ENCODE measurements around the gene SPATA20. TPM values are rescaled to one million over a fixed set of nuclear protein-coding genes. Genes with fewer than 3 reads are reported as not detected.

The SPATA20 gene
- total and polyA plus RNA-seq, 9 donors, result 24.4 to 37.6 (median 32.5) TPM

GRCh38 chr17:50519141-50519834 is 27.7 kb upstream of the SPATA20 start:
- WGBS (ENCODE audit: insufficient coverage), result no CpG with 5 or more reads among the region's 8 CpGs
- DNase-seq, result no peak

DNA sequence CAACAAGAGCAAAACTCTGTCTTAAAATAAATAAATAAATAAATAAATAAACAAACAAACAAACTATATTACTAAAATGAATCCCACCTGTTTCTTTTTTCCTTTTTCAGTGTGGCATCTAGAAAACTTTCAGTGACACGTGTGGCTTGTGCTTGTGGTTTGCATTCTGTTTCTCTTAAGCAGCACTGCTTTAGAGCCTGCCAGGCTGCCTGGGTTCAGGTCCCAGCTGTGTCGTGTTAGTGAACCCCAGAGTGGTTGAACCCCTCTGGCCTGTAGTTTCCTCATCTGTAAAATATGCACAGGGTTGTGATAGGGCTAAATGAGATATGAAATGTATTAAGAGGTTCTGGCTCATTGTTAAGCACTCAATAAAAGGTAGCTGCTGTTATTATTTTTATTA is 26.5 kb upstream of the SPATA20 start:
- H3K9me3 ChIP-seq (replicated peaks; ENCODE audit: control insufficient read depth, low read depth, low read length), result no peaks in the 10 kb centered on the region
- no peaks in the 10 kb centered on the region for H3K27me3 ChIP-seq (ENCODE audit: control insufficient read depth, insufficient read depth, low read length)
- WGBS (ENCODE audit: insufficient coverage), result no CpG with 5 or more reads among the region's 2 CpGs
- H3K27ac ChIP-seq (ENCODE audit: low read length), result no peak overlapping the region
- H3K36me3 ChIP-seq (ENCODE audit: control insufficient read depth, insufficient read depth, low read length), result no peaks in the 10 kb centered on the region
- DNase-seq, result no peak
- H3K4me3 ChIP-seq (ENCODE audit: low read length), result no peak overlapping the region
- peaks cover 13% of the 10 kb centered on the region for H3K4me1 ChIP-seq (ENCODE audit: control insufficient read depth, insufficient read depth, low read length)

More at GRCh38 chr17:50519141-50519834, 27.7 kb upstream of the SPATA20 start:
- Histone ChIP-seq H3K27ac (ENCODE audit: low read length) (no peak overlapping the region), H3K4me1 (ENCODE audit: control insufficient read depth, insufficient read depth, low read length) (peaks cover 13% of the 10 kb centered on the region), H3K27me3 (ENCODE audit: control insufficient read depth, insufficient read depth, low read length) (no peaks in the 10 kb centered on the region), H3K9me3 (replicated peaks; ENCODE audit: control insufficient read depth, low read depth, low read length) (no peaks in the 10 kb centered on the region), H3K4me3 (ENCODE audit: low read length) (no peak overlapping the region), H3K36me3 (ENCODE audit: control insufficient read depth, insufficient read depth, low read length) (no peaks in the 10 kb centered on the region)

DNA sequence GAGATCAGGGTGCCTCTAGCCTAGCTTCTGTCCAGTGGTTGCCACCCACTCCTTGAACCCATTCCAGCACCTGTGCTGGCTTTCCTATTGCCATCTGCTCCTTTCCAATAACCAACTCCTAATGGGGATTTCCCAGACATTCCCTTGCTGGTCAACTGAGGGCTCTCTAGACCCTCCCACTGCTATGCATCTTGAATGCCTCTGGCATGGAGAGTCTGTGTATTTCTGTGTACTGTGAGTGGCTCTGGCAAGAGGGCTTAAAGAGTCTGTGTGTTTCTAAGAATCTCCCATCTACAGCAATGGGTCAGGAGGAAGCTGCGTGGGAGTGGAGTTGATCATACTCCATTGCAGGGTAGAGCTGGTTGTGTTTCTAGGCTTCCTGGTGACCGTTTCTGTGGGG is 25.5 kb upstream of the SPATA20 start:
- H3K36me3 ChIP-seq (ENCODE audit: control insufficient read depth, insufficient read depth, low read length), result no peaks in the 10 kb centered on the region
- no peaks in the 10 kb centered on the region for H3K9me3 ChIP-seq (replicated peaks; ENCODE audit: control insufficient read depth, low read depth, low read length)
- 54% methylated on average over 2 of the region's 2 CpGs for WGBS (ENCODE audit: insufficient coverage)
- H3K4me3 ChIP-seq (ENCODE audit: low read length), result no peak overlapping the region
- no peaks in the 10 kb centered on the region for H3K27me3 ChIP-seq (ENCODE audit: control insufficient read depth, insufficient read depth, low read length)
- no peak for DNase-seq
- peaks cover 13% of the 10 kb centered on the region for H3K4me1 ChIP-seq (ENCODE audit: control insufficient read depth, insufficient read depth, low read length)
- H3K27ac ChIP-seq (ENCODE audit: low read length), result no peak overlapping the region

GRCh38 chr17:50522766-50523165 is 24.2 kb upstream of the SPATA20 start:
- no peak overlapping the region for H3K4me3 ChIP-seq (ENCODE audit: low read length)
- H3K4me1 ChIP-seq (ENCODE audit: control insufficient read depth, insufficient read depth, low read length), result peaks cover 15% of the 10 kb centered on the region
- 88% methylated on average over 9 of the region's 10 CpGs for WGBS (ENCODE audit: insufficient coverage)
- no peak overlapping the region for H3K27ac ChIP-seq (ENCODE audit: low read length)
- no peak for DNase-seq
- H3K27me3 ChIP-seq (ENCODE audit: control insufficient read depth, insufficient read depth, low read length), result no peaks in the 10 kb centered on the region
- no peaks in the 10 kb centered on the region for H3K9me3 ChIP-seq (replicated peaks; ENCODE audit: control insufficient read depth, low read depth, low read length)
- no peaks in the 10 kb centered on the region for H3K36me3 ChIP-seq (ENCODE audit: control insufficient read depth, insufficient read depth, low read length)

- no peak overlapping the region for H3K27ac ChIP-seq (ENCODE audit: low read length)
- H3K36me3 ChIP-seq (ENCODE audit: control insufficient read depth, insufficient read depth, low read length), result no peaks in the 10 kb centered on the region
- WGBS (ENCODE audit: insufficient coverage), result 50% methylated on average over 2 of the region's 2 CpGs
Measured at GRCh38 chr17:50523208-50523607, 23.8 kb upstream of the SPATA20 start.

DNA sequence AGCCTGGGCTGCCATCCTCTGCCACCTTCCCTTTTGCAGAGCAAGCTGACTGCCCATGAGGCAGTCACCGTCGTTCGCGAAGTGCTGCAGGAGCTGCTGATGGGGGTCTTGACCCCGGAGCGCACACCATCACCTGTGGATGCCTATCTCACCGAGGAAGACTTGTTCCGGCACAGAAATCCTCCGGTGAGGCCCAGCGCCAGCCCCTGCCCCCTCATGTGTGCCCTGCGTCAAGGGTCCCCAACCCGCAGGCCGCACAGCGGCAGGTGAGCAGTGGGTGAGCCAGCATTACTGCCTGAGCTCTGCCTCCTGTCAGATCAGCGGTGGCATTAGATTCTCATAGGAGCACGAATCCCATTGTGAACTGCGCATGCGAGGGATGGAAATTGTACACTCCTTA is 22.1 kb upstream of the SPATA20 start:
- Histone ChIP-seq H3K27ac (ENCODE audit: low read length) (no peak overlapping the region), H3K4me1 (ENCODE audit: control insufficient read depth, insufficient read depth, low read length) (peaks cover 15% of the 10 kb centered on the region), H3K4me3 (ENCODE audit: low read length) (no peak overlapping the region), H3K36me3 (ENCODE audit: control insufficient read depth, insufficient read depth, low read length) (no peaks in the 10 kb centered on the region), H3K27me3 (ENCODE audit: control insufficient read depth, insufficient read depth, low read length) (peaks cover under 1% of the 10 kb centered on the region), H3K9me3 (replicated peaks; ENCODE audit: control insufficient read depth, low read depth, low read length) (no peaks in the 10 kb centered on the region)
- no peak for DNase-seq
- WGBS (ENCODE audit: insufficient coverage), result 82% methylated on average over 15 of the region's 18 CpGs

More at GRCh38 chr17:50523208-50523607, 23.8 kb upstream of the SPATA20 start:
- Histone ChIP-seq H3K4me1 (ENCODE audit: control insufficient read depth, insufficient read depth, low read length) (peaks cover 17% of the 10 kb centered on the region), H3K4me3 (ENCODE audit: low read length) (no peak overlapping the region), H3K27me3 (ENCODE audit: control insufficient read depth, insufficient read depth, low read length) (no peaks in the 10 kb centered on the region), H3K9me3 (replicated peaks; ENCODE audit: control insufficient read depth, low read depth, low read length) (no peaks in the 10 kb centered on the region)
- DNase-seq, result no peak

DNA sequence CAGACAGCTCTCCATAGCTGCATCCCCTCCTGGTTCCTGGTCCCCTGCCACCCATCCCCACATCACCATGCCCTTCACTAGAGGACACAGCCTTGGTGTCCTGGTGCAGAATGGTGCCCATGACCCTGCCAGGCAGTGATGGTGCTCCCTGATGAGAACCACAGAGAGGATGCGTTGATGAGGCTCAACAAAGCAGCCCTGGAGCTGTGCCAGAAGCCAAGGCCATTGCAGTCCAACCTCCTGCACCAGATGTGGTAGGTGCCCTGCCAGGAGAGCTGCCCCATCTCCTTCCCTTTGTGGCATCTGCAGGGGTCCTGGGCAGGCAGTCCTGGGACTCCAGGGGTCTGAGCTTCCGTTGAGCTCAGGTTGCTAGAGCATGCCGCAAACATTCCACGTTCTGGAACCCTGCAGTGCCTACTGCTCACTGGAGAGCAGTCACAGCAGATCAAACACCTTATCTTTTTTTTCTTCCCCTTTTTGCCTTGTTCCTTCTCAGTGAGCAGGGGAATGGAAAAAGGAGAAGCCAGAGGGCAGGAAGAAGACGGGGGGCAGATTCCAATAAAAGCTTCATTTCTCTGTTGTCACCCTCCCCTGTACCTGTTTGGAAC is 19.7 kb upstream of the SPATA20 start:
- WGBS (ENCODE audit: insufficient coverage), result 67% methylated on average over 3 of the region's 5 CpGs

GRCh38 chr17:50527949-50528474 is 19.0 kb upstream of the SPATA20 start:
- Histone ChIP-seq H3K4me1 (ENCODE audit: control insufficient read depth, insufficient read depth, low read length) (peaks cover 17% of the 10 kb centered on the region), H3K4me3 (ENCODE audit: low read length) (no peak overlapping the region), H3K36me3 (ENCODE audit: control insufficient read depth, insufficient read depth, low read length) (no peaks in the 10 kb centered on the region), H3K27me3 (ENCODE audit: control insufficient read depth, insufficient read depth, low read length) (peaks cover 24% of the 10 kb centered on the region), H3K9me3 (replicated peaks; ENCODE audit: control insufficient read depth, low read depth, low read length) (no peaks in the 10 kb centered on the region), H3K27ac (ENCODE audit: low read length) (no peak overlapping the region)
- 96% methylated on average over 3 of the region's 4 CpGs for WGBS (ENCODE audit: insufficient coverage)
- no peak for DNase-seq

More for the DNA sequence above, 19.7 kb upstream of the SPATA20 start:
- DNase-seq, result no peak
- H3K4me3 ChIP-seq (ENCODE audit: low read length), result no peak overlapping the region
- H3K27ac ChIP-seq (ENCODE audit: low read length), result no peak overlapping the region
- peaks cover 10% of the 10 kb centered on the region for H3K4me1 ChIP-seq (ENCODE audit: control insufficient read depth, insufficient read depth, low read length)
- peaks cover 17% of the 10 kb centered on the region for H3K27me3 ChIP-seq (ENCODE audit: control insufficient read depth, insufficient read depth, low read length)
- H3K36me3 ChIP-seq (ENCODE audit: control insufficient read depth, insufficient read depth, low read length), result no peaks in the 10 kb centered on the region
- no peaks in the 10 kb centered on the region for H3K9me3 ChIP-seq (replicated peaks; ENCODE audit: control insufficient read depth, low read depth, low read length)

DNA sequence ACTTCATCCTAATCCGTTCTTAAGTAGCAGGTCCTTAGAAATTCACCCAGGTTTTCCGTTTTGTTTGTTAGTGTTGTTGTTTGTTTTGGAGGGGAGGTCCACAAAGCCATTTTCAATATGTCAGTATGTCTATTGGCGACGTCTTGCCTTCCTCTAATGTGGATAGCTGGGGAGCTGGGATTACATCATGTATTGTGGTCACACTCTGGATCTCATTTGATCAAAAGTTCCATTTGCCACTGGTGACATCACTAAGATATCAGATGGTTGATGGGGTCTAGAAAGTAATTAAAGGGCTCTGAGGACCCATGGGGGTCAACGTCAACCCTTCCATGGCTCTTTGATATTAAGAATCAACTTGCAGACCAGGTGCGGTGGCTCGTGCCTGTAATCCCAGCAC is 17.1 kb upstream of the SPATA20 start:
- DNase-seq, result no peak
- Histone ChIP-seq H3K4me3 (ENCODE audit: low read length) (no peak overlapping the region), H3K9me3 (replicated peaks; ENCODE audit: control insufficient read depth, low read depth, low read length) (no peaks in the 10 kb centered on the region), H3K36me3 (ENCODE audit: control insufficient read depth, insufficient read depth, low read length) (no peaks in the 10 kb centered on the region), H3K4me1 (ENCODE audit: control insufficient read depth, insufficient read depth, low read length) (peaks cover 36% of the 10 kb centered on the region), H3K27me3 (ENCODE audit: control insufficient read depth, insufficient read depth, low read length) (peaks cover 37% of the 10 kb centered on the region), H3K27ac (ENCODE audit: low read length) (no peak overlapping the region)
- WGBS (ENCODE audit: insufficient coverage), result 90% methylated on average over 5 of the region's 7 CpGs

GRCh38 chr17:50531428-50532025 is 15.4 kb upstream of the SPATA20 start:
- peaks cover 37% of the 10 kb centered on the region for H3K27me3 ChIP-seq (ENCODE audit: control insufficient read depth, insufficient read depth, low read length)
- 43% methylated on average over 3 of the region's 6 CpGs for WGBS (ENCODE audit: insufficient coverage)

More at GRCh38 chr17:50531428-50532025, 15.4 kb upstream of the SPATA20 start:
- Histone ChIP-seq H3K36me3 (ENCODE audit: control insufficient read depth, insufficient read depth, low read length) (no peaks in the 10 kb centered on the region), H3K4me3 (ENCODE audit: low read length) (no peak overlapping the region), H3K4me1 (ENCODE audit: control insufficient read depth, insufficient read depth, low read length) (peaks cover 45% of the 10 kb centered on the region), H3K27ac (ENCODE audit: low read length) (no peak overlapping the region), H3K9me3 (replicated peaks; ENCODE audit: control insufficient read depth, low read depth, low read length) (no peaks in the 10 kb centered on the region)
- no peak for DNase-seq
